Germinal center (tissue), 1 donor: Measurements from ENCODE around the gene CAPZA1.

Experiments used
- DNase-seq: peaks from one replicate; pipeline ENCODE4 v3.0.0; 2012; ENCODE audit warnings: mixed read lengths, low spot score

The CAPZA1 gene

DNA sequence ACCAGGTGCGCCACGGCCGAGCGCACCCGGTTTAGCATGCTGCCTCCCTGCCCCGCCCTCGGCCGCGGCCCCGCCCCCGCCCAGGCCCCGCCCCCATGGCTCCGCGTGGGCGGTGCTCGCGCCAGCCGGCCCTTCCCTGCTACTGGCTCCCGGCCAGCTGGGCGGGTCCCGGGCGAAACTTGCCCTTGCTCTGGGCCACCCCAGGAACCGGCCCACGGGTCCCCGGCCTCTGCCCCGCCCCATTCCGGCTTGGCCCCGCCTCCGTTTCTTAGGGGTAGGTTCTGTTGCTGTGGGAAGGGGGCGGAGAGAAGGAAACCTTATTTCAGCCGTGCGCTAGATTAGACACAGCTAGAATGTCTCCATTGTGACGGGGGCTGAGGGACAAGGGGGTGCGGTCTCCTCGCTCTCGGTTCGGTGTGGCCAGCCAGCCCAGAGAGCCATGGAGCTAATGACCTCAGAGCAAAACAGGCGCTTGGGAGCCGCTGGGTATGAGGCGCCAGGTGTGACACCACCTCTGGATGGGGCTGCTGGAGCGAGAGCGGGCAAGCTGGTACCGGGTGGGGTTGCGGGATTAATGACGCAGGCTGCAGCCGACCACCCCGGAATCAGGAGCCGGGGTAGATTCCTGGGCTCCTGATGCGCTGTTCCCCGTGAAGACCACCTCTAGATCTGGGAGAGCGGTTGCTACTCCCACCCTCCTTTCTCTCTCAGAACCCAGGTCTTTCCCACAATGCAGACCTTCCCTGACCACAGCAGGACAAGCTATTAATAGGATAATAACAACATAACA is 95.8 kb downstream of the CAPZA1 start, which contains the start of gene PPM1J:
PPM1J (minus strand) TSS at position 69 of the 790 bp plus-strand sequence; CDS start at position 38, 31 bp downstream.
- DNase-seq = peak; percentile 98

DNA sequence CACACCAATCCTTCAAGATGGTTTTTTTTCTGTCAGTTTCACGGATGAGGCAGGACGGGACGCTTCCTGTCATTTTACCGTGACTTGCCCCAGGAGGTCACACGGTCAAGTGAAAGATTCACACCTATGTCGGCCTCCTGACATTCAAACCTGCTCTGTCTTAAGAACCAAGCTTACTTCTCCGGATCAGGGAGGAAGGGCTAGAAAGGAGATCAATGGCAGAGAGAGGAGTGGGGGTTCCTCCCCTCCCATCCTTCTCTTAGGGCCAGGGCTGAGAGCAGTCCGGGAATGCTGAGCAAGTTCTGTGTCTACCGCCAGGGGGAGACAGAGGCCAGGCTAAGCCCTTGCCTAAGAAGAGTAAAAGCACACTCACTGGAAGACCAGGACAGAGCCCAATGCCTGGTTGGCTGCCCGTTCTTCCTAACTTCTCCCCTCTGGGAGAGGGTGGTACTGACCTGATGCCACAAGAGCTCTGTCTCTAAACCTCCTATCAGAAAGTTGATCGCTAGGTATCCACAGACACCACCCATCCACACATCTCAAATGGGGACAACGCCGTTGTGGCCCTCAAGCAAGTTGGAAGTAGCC is 96.6 kb downstream of the CAPZA1 start:
- peak; percentile 75 for DNase-seq

DNA sequence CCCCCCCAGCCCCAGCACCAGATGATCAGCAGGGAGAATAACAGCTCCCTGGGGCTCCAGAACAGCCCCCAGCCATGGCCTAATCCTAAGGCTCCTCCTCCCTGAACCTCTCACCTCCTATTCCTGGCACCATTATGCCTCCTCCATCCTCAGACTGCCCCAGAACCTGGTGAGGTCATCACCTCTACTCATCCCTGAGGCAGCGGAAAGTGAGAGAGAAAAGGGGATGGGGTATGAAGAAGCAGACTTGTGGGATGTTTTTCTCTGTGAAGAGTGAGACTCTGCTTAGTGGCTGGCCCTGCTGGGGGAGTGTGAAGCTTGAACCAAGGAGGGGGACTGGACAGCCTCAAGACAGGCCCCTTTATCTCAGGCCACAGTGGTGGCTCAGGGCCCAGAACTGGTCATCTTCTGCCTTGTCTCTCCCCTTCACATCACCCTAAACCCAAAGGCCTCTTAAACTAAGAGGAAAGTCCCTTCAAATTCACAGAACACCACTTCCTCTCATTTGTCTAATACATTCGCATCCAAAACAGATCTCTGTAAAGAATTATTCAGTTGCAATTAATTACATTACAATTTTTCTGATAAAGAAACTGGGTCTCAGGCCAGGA is 97.7 kb downstream of the CAPZA1 start:
- no peak for DNase-seq

GRCh38 chr1:112718691-112719418 is 99.2 kb downstream of the CAPZA1 start:
- DNase-seq = peak; percentile 77

DNA sequence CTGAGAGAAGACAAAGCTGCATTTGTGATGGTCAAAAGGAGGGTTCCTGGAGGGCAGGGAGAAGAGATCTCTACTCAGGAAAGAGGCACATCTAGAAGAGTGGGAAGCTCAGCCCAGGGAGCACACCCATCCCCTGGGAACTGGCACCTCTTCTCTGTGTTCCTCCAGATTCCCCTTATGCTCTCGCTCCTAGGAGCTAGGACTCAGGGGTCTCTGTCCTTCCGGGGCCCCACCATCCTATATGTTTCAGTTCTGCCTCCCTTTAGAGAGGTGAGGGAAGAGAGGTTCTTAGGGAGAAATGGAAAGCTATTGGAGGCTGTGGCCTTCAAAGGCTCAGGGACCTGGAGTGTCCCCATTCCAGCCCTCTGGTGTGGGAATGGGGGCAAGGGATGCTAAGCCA is 100.1 kb downstream of the CAPZA1 start:
- no peak for DNase-seq

GRCh38 chr1:112720800-112721199 is 101.2 kb downstream of the CAPZA1 start:
- no peak for DNase-seq
